GM23338 (cell line): Measurements from ENCODE around the gene EFCC1. TPM values are rescaled to one million over a fixed set of nuclear protein-coding genes. Genes with fewer than 3 reads are reported as not detected.

Experiments used
- ATAC-seq: fragments of 200-7000 bp; cut with Tn5 transposase; 3 replicates; pipeline ENCODE4 v1.9.1; 2020
- DNase-seq: peaks from one replicate; pipeline ENCODE4 v3.0.0-alpha.2; 2015; ENCODE audit warnings: low spot score
- H2AFZ ChIP-seq: fragments of 200-600 bp; sonication (generic); 2 replicates; pipeline ENCODE4 v1.8.0; 2016; ENCODE audit warnings: antibody characterized with exemption, mild to moderate bottlenecking, moderate library complexity
- H3F3A ChIP-seq: fragments of 200-600 bp; sonication (generic); replicated peaks from 2 replicates; pipeline ENCODE4 v1.8.0; 2017; ENCODE audit warnings: antibody characterized with exemption, mixed run types, low read depth
- H3K27ac ChIP-seq: fragments of 200-600 bp; sonication (generic); 2 replicates; pipeline ENCODE4 v1.6.1; 2016; ENCODE audit warnings: low read depth
- H3K27me3 ChIP-seq: fragments of 200-600 bp; sonication (generic); 2 replicates; pipeline ENCODE4 v1.8.0; 2016; ENCODE audit warnings: mild to moderate bottlenecking, mixed run types, moderate library complexity; ENCODE audit not compliant: insufficient read depth
- H3K36me3 ChIP-seq: fragments of 200-600 bp; sonication (generic); 2 replicates; pipeline ENCODE4 v1.8.0; 2016; ENCODE audit warnings: mild to moderate bottlenecking; ENCODE audit not compliant: insufficient read depth
- H3K4me1 ChIP-seq: fragments of 200-600 bp; sonication (generic); 2 replicates; pipeline ENCODE4 v1.8.0; 2016; ENCODE audit warnings: mild to moderate bottlenecking, moderate library complexity; ENCODE audit not compliant: insufficient read depth
- H3K4me2 ChIP-seq: fragments of 200-600 bp; sonication (generic); 2 replicates; pipeline ENCODE4 v1.7.1; 2017; ENCODE audit warnings: mixed run types
- H3K4me3 ChIP-seq: fragments of 200-600 bp; sonication (generic); 2 replicates; pipeline ENCODE4 v1.6.1; 2016; ENCODE audit warnings: mixed run types
- H3K79me2 ChIP-seq: fragments of 200-600 bp; sonication (generic); replicated peaks from 2 replicates; pipeline ENCODE4 v1.8.0; 2017; ENCODE audit warnings: mild to moderate bottlenecking; ENCODE audit not compliant: insufficient read depth
- H3K9me2 ChIP-seq: fragments of 200-600 bp; sonication (generic); 2 replicates; pipeline ENCODE4 v1.8.0; 2017; ENCODE audit not compliant: insufficient read depth
- H4K20me1 ChIP-seq: fragments of 200-600 bp; sonication (generic); replicated peaks from 2 replicates; pipeline ENCODE4 v1.8.0; 2017; ENCODE audit warnings: mild to moderate bottlenecking; ENCODE audit not compliant: insufficient read depth
- H3K27ac Mint-ChIP-seq: 2 replicates; pipeline ENCODE4 v1.8.0; 2020; ENCODE audit warnings: inconsistent platforms, mild to moderate bottlenecking, moderate library complexity, mixed read lengths
- H3K27me3 Mint-ChIP-seq: 3 replicates; pipeline ENCODE4 v1.8.0; 2022; ENCODE audit warnings: low read depth, mild to moderate bottlenecking, moderate library complexity, mixed read lengths, inconsistent platforms; ENCODE audit not compliant: insufficient read depth, poor library complexity
- H3K36me3 Mint-ChIP-seq: 3 replicates; pipeline ENCODE4 v1.8.0; 2021; ENCODE audit warnings: low read depth, mild to moderate bottlenecking, inconsistent platforms, moderate library complexity, mixed read lengths
- H3K4me1 Mint-ChIP-seq: 3 replicates; pipeline ENCODE4 v1.8.0; 2020; ENCODE audit warnings: mild to moderate bottlenecking, inconsistent platforms, mixed read lengths
- H3K4me3 Mint-ChIP-seq: 3 replicates; pipeline ENCODE4 v1.8.0; 2021; ENCODE audit warnings: moderate library complexity, mild to moderate bottlenecking, inconsistent platforms, mixed read lengths
- H3K9me3 Mint-ChIP-seq: 3 replicates; pipeline ENCODE4 v1.8.0; 2020; ENCODE audit warnings: moderate library complexity, mild to moderate bottlenecking, inconsistent platforms, mixed read lengths
- CREB1 ChIP-seq: fragments of 250-450 bp; sonication (Bioruptor Pico); IDR thresholded peaks from 2 replicates; pipeline ENCODE4 v1.5.0; 2020; ENCODE audit warnings: low read depth, mild to moderate bottlenecking, moderate library complexity
- EZH2 ChIP-seq: fragments of 200-600 bp; sonication (generic); IDR thresholded peaks from one replicate; pipeline ENCODE4 v1.8.0; 2017; ENCODE audit warnings: antibody characterized with exemption, mild to moderate bottlenecking, low read depth; ENCODE audit not compliant: unreplicated experiment
- EZH2phosphoT487 ChIP-seq: fragments of 200-600 bp; sonication (generic); IDR thresholded peaks from one replicate; pipeline ENCODE4 v1.8.1; 2018; ENCODE audit warnings: antibody characterized with exemption; ENCODE audit not compliant: unreplicated experiment
- JUNB ChIP-seq: IDR thresholded peaks from one replicate; pipeline ENCODE4 v1.6.1; 2016; ENCODE audit warnings: antibody characterized with exemption; ENCODE audit not compliant: unreplicated experiment
- NANOG ChIP-seq: IDR thresholded peaks from 2 replicates; pipeline ENCODE4 v1.6.1; 2016; ENCODE audit warnings: antibody characterized with exemption, borderline replicate concordance
- POLR2AphosphoS5 ChIP-seq: IDR thresholded peaks from 2 replicates; pipeline ENCODE4 v1.6.1; 2016; ENCODE audit warnings: antibody characterized with exemption, low read depth
- STAT1 ChIP-seq: IDR thresholded peaks from one replicate; pipeline ENCODE4 v1.6.1; 2016; ENCODE audit warnings: antibody characterized with exemption; ENCODE audit not compliant: unreplicated experiment
- ZNF114 ChIP-seq: fragments of 250-450 bp; sonication (Bioruptor Pico); IDR thresholded peaks from 2 replicates; pipeline ENCODE4 v1.5.0; 2020; ENCODE audit warnings: mild to moderate bottlenecking, moderate library complexity
- ZNF331 ChIP-seq: fragments of 250-450 bp; sonication (Bioruptor Pico); IDR thresholded peaks from 2 replicates; pipeline ENCODE4 v1.5.0; 2020; ENCODE audit warnings: low read depth, mild to moderate bottlenecking, moderate library complexity
- polyA plus RNA-seq: library from polyadenylated mRNA; unstranded; fragments of >200 nt; fragmentation: Nextera tagmentation; extraction: Ambion mirVana; gene quantifications from 2 replicates; pipeline ENCODE4 v1.2.1, GENCODE V29; 2016
- total RNA-seq: library from RNA; depleted of rRNA; stranded (reverse); fragments of >200 nt; shearing (Covaris generic); gene quantifications from 2 replicates; pipeline ENCODE4 v1.2.3, GENCODE V29; 2014
- TF ChIP-seq, protein P1 (sequence below): IDR thresholded peaks from one replicate; pipeline ENCODE4 v1.6.1; 2018; ENCODE audit warnings: antibody characterized with exemption; ENCODE audit not compliant: unreplicated experiment
- TF ChIP-seq, protein P2 (sequence below): fragments of 250-450 bp; sonication (Bioruptor Pico); IDR thresholded peaks from 2 replicates; pipeline ENCODE4 v1.5.0; 2020; ENCODE audit warnings: mild to moderate bottlenecking, moderate library complexity
- TF ChIP-seq, protein P3 (sequence below), 2 experiments: fragments of 200-600 bp in 1 of 2; sonication (generic) in 1 of 2; conservative IDR thresholded peaks; 2 replicates each; pipeline versions ENCODE4 v1.5.1 to v1.6.1; 2016 to 2017; ENCODE audit warnings: antibody characterized with exemption in 2 of 2, low read depth in 2 of 2, mild to moderate bottlenecking in 2 of 2, moderate library complexity in 1 of 2

The EFCC1 gene
- total and polyA plus RNA-seq, 2 experiments from 2014 or later, result not detected

DNA sequence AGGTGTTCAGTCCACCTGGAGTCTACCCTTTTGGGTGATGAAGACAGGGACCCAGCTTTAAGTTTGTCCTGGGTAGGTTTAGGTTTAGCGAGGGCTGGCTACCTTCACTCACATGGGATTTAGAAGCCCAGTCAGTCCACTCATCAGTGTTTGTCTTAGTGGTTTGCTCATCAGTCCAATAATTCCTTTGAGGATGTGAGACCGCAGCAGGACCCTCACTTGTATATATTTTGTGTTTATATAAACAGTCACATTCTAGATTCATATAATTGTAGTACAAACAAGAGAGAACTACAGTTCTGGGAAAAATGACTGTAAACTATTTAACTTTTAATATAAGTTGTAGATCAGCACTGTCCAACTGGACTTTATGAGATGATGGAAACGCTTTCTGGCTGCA is 18.2 kb downstream of the EFCC1 start:
- Histone ChIP-seq H3K79me2 (no peaks in the 10 kb centered on the region), H2AFZ (no peak overlapping the region), H3K9me2 (no peaks in the 10 kb centered on the region), H3F3A (no peaks in the 10 kb centered on the region), H3K4me3 (no peak overlapping the region), H3K4me2 (no peak overlapping the region), H4K20me1 (no peaks in the 10 kb centered on the region), H3K27me3 (no peaks in the 10 kb centered on the region), H3K4me1 (no peaks in the 10 kb centered on the region; the same call in 1 of the 2 replicates), H3K36me3 (no peaks in the 10 kb centered on the region), H3K27ac (no peak overlapping the region)
- TF ChIP-seq ZNF114 (CRISPR knock-in tag), result no peak
- TF ChIP-seq CREB1 (CRISPR knock-in tag), result no peak
- no peak for TF ChIP-seq ZNF331 (CRISPR knock-in tag)
- no peaks in the 10 kb centered on the region for H3K9me3 Mint-ChIP-seq
- no peak overlapping the region for H3K4me3 Mint-ChIP-seq
- no peaks in the 10 kb centered on the region; the same call in 2 of the 3 replicates for H3K36me3 Mint-ChIP-seq
- H3K27ac Mint-ChIP-seq, result no peak overlapping the region
- DNase-seq (no peak), ATAC-seq (no peak)
- H3K27me3 Mint-ChIP-seq, result peaks cover 8% of the 10 kb centered on the region
- peaks cover 9% of the 10 kb centered on the region; the same call in 2 of the 3 replicates for H3K4me1 Mint-ChIP-seq

DNA sequence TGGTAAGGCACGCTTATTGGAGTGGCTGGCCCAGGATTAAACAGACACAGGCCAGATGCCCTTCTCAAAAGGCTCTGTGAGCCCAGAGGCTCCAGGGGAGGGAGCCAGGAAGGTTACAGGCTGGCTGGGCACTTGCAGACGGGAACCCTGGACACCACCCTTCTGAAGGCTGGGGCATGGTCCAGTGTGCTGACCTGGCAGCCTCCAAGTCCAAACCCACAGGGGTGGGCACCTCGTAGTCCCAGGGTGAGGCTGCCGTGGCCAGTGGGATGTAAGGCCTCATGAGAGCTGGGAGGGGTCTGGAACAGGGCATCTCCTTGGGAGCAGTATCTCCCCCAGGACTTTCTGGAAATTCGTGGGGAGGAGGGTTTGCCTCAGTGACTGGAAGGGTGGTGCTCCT is 19.6 kb downstream of the EFCC1 start:
- Histone ChIP-seq H3K79me2 (no peaks in the 10 kb centered on the region), H3K4me1 (no peaks in the 10 kb centered on the region; the same call in 1 of the 2 replicates), H2AFZ (no peak overlapping the region), H3K4me3 (no peak overlapping the region), H3K27ac (no peak overlapping the region), H3K27me3 (peaks cover 7% of the 10 kb centered on the region), H3F3A (no peaks in the 10 kb centered on the region), H3K9me2 (no peaks in the 10 kb centered on the region), H4K20me1 (no peaks in the 10 kb centered on the region), H3K4me2 (no peak overlapping the region), H3K36me3 (no peaks in the 10 kb centered on the region)
- H3K27ac Mint-ChIP-seq, result no peak overlapping the region
- DNase-seq (no peak), ATAC-seq (no peak)
- no peaks in the 10 kb centered on the region for H3K36me3 Mint-ChIP-seq
- H3K9me3 Mint-ChIP-seq, result peaks cover 3% of the 10 kb centered on the region; the same call in 1 of the 3 replicates
- H3K27me3 Mint-ChIP-seq, result peaks cover 15% of the 10 kb centered on the region
- H3K4me1 Mint-ChIP-seq, result peaks cover 6% of the 10 kb centered on the region; the same call in 2 of the 3 replicates
- no peak overlapping the region for H3K4me3 Mint-ChIP-seq
- TF ChIP-seq NANOG (no peak), STAT1 (no peak), POLR2AphosphoS5 (no peak), EZH2 (no peak), EZH2phosphoT487 (no peak), JUNB (no peak)
- TF ChIP-seq, protein P1, sequence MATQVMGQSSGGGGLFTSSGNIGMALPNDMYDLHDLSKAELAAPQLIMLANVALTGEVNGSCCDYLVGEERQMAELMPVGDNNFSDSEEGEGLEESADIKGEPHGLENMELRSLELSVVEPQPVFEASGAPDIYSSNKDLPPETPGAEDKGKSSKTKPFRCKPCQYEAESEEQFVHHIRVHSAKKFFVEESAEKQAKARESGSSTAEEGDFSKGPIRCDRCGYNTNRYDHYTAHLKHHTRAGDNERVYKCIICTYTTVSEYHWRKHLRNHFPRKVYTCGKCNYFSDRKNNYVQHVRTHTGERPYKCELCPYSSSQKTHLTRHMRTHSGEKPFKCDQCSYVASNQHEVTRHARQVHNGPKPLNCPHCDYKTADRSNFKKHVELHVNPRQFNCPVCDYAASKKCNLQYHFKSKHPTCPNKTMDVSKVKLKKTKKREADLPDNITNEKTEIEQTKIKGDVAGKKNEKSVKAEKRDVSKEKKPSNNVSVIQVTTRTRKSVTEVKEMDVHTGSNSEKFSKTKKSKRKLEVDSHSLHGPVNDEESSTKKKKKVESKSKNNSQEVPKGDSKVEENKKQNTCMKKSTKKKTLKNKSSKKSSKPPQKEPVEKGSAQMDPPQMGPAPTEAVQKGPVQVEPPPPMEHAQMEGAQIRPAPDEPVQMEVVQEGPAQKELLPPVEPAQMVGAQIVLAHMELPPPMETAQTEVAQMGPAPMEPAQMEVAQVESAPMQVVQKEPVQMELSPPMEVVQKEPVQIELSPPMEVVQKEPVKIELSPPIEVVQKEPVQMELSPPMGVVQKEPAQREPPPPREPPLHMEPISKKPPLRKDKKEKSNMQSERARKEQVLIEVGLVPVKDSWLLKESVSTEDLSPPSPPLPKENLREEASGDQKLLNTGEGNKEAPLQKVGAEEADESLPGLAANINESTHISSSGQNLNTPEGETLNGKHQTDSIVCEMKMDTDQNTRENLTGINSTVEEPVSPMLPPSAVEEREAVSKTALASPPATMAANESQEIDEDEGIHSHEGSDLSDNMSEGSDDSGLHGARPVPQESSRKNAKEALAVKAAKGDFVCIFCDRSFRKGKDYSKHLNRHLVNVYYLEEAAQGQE, result no peak
- TF ChIP-seq, protein P2, sequence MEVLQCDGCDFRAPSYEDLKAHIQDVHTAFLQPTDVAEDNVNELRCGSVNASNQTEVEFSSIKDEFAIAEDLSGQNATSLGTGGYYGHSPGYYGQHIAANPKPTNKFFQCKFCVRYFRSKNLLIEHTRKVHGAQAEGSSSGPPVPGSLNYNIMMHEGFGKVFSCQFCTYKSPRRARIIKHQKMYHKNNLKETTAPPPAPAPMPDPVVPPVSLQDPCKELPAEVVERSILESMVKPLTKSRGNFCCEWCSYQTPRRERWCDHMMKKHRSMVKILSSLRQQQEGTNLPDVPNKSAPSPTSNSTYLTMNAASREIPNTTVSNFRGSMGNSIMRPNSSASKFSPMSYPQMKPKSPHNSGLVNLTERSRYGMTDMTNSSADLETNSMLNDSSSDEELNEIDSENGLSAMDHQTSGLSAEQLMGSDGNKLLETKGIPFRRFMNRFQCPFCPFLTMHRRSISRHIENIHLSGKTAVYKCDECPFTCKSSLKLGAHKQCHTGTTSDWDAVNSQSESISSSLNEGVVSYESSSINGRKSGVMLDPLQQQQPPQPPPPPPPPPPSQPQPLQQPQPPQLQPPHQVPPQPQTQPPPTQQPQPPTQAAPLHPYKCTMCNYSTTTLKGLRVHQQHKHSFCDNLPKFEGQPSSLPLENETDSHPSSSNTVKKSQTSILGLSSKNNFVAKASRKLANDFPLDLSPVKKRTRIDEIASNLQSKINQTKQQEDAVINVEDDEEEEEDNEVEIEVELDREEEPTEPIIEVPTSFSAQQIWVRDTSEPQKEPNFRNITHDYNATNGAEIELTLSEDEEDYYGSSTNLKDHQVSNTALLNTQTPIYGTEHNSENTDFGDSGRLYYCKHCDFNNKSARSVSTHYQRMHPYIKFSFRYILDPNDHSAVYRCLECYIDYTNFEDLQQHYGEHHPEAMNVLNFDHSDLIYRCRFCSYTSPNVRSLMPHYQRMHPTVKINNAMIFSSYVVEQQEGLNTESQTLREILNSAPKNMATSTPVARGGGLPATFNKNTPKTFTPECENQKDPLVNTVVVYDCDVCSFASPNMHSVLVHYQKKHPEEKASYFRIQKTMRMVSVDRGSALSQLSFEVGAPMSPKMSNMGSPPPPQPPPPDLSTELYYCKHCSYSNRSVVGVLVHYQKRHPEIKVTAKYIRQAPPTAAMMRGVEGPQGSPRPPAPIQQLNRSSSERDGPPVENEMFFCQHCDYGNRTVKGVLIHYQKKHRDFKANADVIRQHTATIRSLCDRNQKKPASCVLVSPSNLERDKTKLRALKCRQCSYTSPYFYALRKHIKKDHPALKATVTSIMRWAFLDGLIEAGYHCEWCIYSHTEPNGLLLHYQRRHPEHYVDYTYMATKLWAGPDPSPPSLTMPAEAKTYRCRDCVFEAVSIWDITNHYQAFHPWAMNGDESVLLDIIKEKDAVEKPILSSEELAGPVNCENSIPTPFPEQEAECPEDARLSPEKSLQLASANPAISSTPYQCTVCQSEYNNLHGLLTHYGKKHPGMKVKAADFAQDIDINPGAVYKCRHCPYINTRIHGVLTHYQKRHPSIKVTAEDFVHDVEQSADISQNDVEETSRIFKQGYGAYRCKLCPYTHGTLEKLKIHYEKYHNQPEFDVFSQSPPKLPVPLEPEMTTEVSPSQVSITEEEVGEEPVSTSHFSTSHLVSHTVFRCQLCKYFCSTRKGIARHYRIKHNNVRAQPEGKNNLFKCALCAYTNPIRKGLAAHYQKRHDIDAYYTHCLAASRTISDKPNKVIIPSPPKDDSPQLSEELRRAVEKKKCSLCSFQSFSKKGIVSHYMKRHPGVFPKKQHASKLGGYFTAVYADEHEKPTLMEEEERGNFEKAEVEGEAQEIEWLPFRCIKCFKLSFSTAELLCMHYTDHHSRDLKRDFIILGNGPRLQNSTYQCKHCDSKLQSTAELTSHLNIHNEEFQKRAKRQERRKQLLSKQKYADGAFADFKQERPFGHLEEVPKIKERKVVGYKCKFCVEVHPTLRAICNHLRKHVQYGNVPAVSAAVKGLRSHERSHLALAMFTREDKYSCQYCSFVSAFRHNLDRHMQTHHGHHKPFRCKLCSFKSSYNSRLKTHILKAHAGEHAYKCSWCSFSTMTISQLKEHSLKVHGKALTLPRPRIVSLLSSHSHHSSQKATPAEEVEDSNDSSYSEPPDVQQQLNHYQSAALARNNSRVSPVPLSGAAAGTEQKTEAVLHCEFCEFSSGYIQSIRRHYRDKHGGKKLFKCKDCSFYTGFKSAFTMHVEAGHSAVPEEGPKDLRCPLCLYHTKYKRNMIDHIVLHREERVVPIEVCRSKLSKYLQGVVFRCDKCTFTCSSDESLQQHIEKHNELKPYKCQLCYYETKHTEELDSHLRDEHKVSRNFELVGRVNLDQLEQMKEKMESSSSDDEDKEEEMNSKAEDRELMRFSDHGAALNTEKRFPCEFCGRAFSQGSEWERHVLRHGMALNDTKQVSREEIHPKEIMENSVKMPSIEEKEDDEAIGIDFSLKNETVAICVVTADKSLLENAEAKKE (CRISPR knock-in tag), result no peak
- TF ChIP-seq, protein P3, sequence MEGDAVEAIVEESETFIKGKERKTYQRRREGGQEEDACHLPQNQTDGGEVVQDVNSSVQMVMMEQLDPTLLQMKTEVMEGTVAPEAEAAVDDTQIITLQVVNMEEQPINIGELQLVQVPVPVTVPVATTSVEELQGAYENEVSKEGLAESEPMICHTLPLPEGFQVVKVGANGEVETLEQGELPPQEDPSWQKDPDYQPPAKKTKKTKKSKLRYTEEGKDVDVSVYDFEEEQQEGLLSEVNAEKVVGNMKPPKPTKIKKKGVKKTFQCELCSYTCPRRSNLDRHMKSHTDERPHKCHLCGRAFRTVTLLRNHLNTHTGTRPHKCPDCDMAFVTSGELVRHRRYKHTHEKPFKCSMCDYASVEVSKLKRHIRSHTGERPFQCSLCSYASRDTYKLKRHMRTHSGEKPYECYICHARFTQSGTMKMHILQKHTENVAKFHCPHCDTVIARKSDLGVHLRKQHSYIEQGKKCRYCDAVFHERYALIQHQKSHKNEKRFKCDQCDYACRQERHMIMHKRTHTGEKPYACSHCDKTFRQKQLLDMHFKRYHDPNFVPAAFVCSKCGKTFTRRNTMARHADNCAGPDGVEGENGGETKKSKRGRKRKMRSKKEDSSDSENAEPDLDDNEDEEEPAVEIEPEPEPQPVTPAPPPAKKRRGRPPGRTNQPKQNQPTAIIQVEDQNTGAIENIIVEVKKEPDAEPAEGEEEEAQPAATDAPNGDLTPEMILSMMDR (conservative IDR thresholded peaks at IDR 0.05; ENCODE audit: low read depth in 2 of 2), result no peak
